Activated CD4-positive, alpha-beta T cell treated with anti-CD3 and anti-CD28 coated beads for 36 hours (primary cell): ENCODE results near the gene RERE. TPM values are rescaled to one million over a fixed set of nuclear protein-coding genes. Genes with fewer than 3 reads are reported as not detected.
"Not testable (repeated sequence)": the region's sequence is repeated elsewhere in the genome, so short reads cannot be mapped to it uniquely, and the experiment has no call there.

ENCODE experiments used
- ATAC-seq: fragments of 200-7000 bp; cut with Tn5 transposase; one replicate; pipeline ENCODE4 v1.10.0; 2021; ENCODE audit warnings: mild to moderate bottlenecking, moderate library complexity
- CTCF ChIA-PET: fragments of 350-600 bp; sonication (Branson Sonifier 250); formaldehyde crosslinking; loops from one replicate; lab custom pipeline; 2021; ENCODE audit warnings: antibody characterized with exemption; lab: Charles Lee
- POLR2A ChIA-PET: fragments of 350-600 bp; sonication (Branson Sonifier 250); formaldehyde crosslinking; loops from one replicate; lab custom pipeline; 2021; ENCODE audit warnings: antibody characterized with exemption, inconsistent platforms; lab: Charles Lee
- DNase-seq: peaks from one replicate; pipeline ENCODE4 v3.0.0-alpha.2; 2020
- H3K27ac Mint-ChIP-seq: one replicate; pipeline ENCODE4 v1.8.0; 2021; ENCODE audit warnings: mixed read lengths
- H3K27me3 Mint-ChIP-seq: one replicate; pipeline ENCODE4 v1.8.0; 2021; ENCODE audit warnings: mixed read lengths
- H3K36me3 Mint-ChIP-seq: one replicate; pipeline ENCODE4 v1.8.0; 2021; ENCODE audit warnings: low read depth, mixed read lengths
- H3K4me1 Mint-ChIP-seq: one replicate; pipeline ENCODE4 v1.8.0; 2021; ENCODE audit warnings: mixed read lengths
- H3K4me3 Mint-ChIP-seq: one replicate; pipeline ENCODE4 v1.8.0; 2021; ENCODE audit warnings: mild to moderate bottlenecking, moderate library complexity, mixed read lengths
- H3K9me3 Mint-ChIP-seq: one replicate; pipeline ENCODE4 v1.8.0; 2021; ENCODE audit warnings: low read depth, mixed read lengths
- intact Hi-C, 2 experiments: fragments of 100-400 bp; cut with DNase I in 1 of 2; cut with micrococcal nuclease in 1 of 2; formaldehyde crosslinking; loops; one replicate each; pipeline versions ENCODE4 v1.14.2 to v1.15.1; 2022 to 2024; cut with DNase I, micrococcal nuclease
- total RNA-seq, 2 experiments: library from RNA; stranded (reverse); gene quantifications; one replicate each; pipeline ENCODE4 v1.2.3, GENCODE V29; 2021

The RERE gene
- total RNA-seq, 2 experiments from 2014 or later, result 57.4 to 71.6 TPM

GRCh38 chr1:8509579-8509978 lies 307.9 kb downstream of the RERE start:
- Mint-ChIP-seq H3K9me3 (no peaks in the 10 kb centered on the region), H3K4me3 (peak overlapping the region; percentile 63), H3K36me3 (peaks cover 23% of the 10 kb centered on the region), H3K27me3 (no peaks in the 10 kb centered on the region), H3K27ac (peak overlapping the region; percentile 93), H3K4me1 (peaks cover 49% of the 10 kb centered on the region)
- ATAC-seq, result no peak
- no peak for DNase-seq
- intact Hi-C loops, result no loop called here
- ChIA-PET CTCF (interaction anchor here (0.9 to 3.9 kb wide), 5 partner anchors 12 to 100 kb away, joined by 3 to 16 read pairs (median 4); no protein-coding TSS in a partner anchor), POLR2A (interaction anchor here (1.5 kb wide), 1 partner anchor 16 kb away, joined by 6 read pairs; no protein-coding TSS in a partner anchor)

- no peaks in the 10 kb centered on the region for H3K9me3 Mint-ChIP-seq
- peaks cover 32% of the 10 kb centered on the region for H3K4me1 Mint-ChIP-seq
- no peaks in the 10 kb centered on the region for H3K27me3 Mint-ChIP-seq
- H3K27ac Mint-ChIP-seq, result no peak overlapping the region
- peaks cover 15% of the 10 kb centered on the region for H3K36me3 Mint-ChIP-seq
- ATAC-seq (no peak), DNase-seq (no peak)
- intact Hi-C loops, result no loop called here
- no peak overlapping the region for H3K4me3 Mint-ChIP-seq
- POLR2A ChIA-PET, result interaction anchor here (0.7 kb wide), 1 partner anchor 233 kb away, joined by 3 read pairs; no protein-coding TSS in a partner anchor
- CTCF ChIA-PET, result interaction anchor here (0.6 kb wide), 1 partner anchor 84 kb away, joined by 3 read pairs; no protein-coding TSS in a partner anchor
Measured at GRCh38 chr1:8506995-8507615, 310.3 kb downstream of the RERE start.

- no peaks in the 10 kb centered on the region for H3K27me3 Mint-ChIP-seq
- peaks cover 15% of the 10 kb centered on the region for H3K36me3 Mint-ChIP-seq
- POLR2A ChIA-PET, result interaction anchor here (0.7 kb wide), 1 partner anchor 234 kb away, joined by 3 read pairs; no protein-coding TSS in a partner anchor
- no peak overlapping the region for H3K27ac Mint-ChIP-seq
- DNase-seq, result no peak
- no peaks in the 10 kb centered on the region for H3K9me3 Mint-ChIP-seq
- H3K4me3 Mint-ChIP-seq, result no peak overlapping the region
- CTCF ChIA-PET, result interaction anchor here (0.6 kb wide), 1 partner anchor 83 kb away, joined by 3 read pairs; no protein-coding TSS in a partner anchor
- intact Hi-C loops, result no loop called here
- H3K4me1 Mint-ChIP-seq, result peaks cover 28% of the 10 kb centered on the region
- no peak for ATAC-seq
Measured at GRCh38 chr1:8506456-8506855, 311.0 kb downstream of the RERE start.

GRCh38 chr1:8503842-8504241 lies 313.6 kb downstream of the RERE start:
- intact Hi-C loops, result no loop called here
- Mint-ChIP-seq H3K4me1 (peaks cover 5% of the 10 kb centered on the region), H3K4me3 (no peak overlapping the region), H3K27me3 (no peaks in the 10 kb centered on the region), H3K9me3 (no peaks in the 10 kb centered on the region), H3K27ac (no peak overlapping the region), H3K36me3 (peaks cover 21% of the 10 kb centered on the region)
- no peak for ATAC-seq
- POLR2A ChIA-PET, result no interaction called here
- no peak for DNase-seq
- CTCF ChIA-PET, result no interaction called here

GRCh38 chr1:8502949-8503348 lies 314.5 kb downstream of the RERE start:
- H3K27me3 Mint-ChIP-seq, intact Hi-C loops, POLR2A ChIA-PET, ATAC-seq, H3K4me3 Mint-ChIP-seq, H3K9me3 Mint-ChIP-seq, H3K27ac Mint-ChIP-seq, H3K4me1 Mint-ChIP-seq, CTCF ChIA-PET, DNase-seq: not testable (repeated sequence)
- peaks cover 18% of the 10 kb centered on the region for H3K36me3 Mint-ChIP-seq

- no peak overlapping the region for H3K27ac Mint-ChIP-seq
- H3K4me3 Mint-ChIP-seq, result no peak overlapping the region
- intact Hi-C loops, result loop anchor here (2.0 to 5.0 kb wide), 3 partner anchors 19 to 40 kb away; no protein-coding TSS in a partner anchor
- ChIA-PET CTCF (interaction anchor here (1.8 kb wide), 1 partner anchor 14 kb away, joined by 6 read pairs; no protein-coding TSS in a partner anchor), POLR2A (no interaction called here)
- peaks cover 29% of the 10 kb centered on the region for H3K4me1 Mint-ChIP-seq
- H3K36me3 Mint-ChIP-seq, result peaks cover 44% of the 10 kb centered on the region
- H3K9me3 Mint-ChIP-seq, result peaks cover 4% of the 10 kb centered on the region
- DNase-seq, result no peak
- no peak for ATAC-seq
- H3K27me3 Mint-ChIP-seq, result no peaks in the 10 kb centered on the region
Measured at GRCh38 chr1:8497210-8497819, 320.1 kb downstream of the RERE start.

- intact Hi-C loops, result loop anchor here (1.0 to 5.0 kb wide), 7 partner anchors 14 to 99 kb away; no protein-coding TSS in a partner anchor
- Mint-ChIP-seq H3K4me1 (peaks cover 30% of the 10 kb centered on the region), H3K27ac (peak overlapping the region; percentile 68), H3K9me3 (peaks cover 4% of the 10 kb centered on the region), H3K27me3 (no peaks in the 10 kb centered on the region), H3K36me3 (peaks cover 45% of the 10 kb centered on the region), H3K4me3 (no peak overlapping the region)
- CTCF ChIA-PET, result interaction anchor here (0.6 to 1.8 kb wide), 2 partner anchors 15 to 25 kb away, joined by 4 to 6 read pairs; no protein-coding TSS in a partner anchor
- peak; percentile 17 for ATAC-seq
- POLR2A ChIA-PET, result no interaction called here
- DNase-seq, result no peak
Measured at GRCh38 chr1:8496473-8496872, 321.0 kb downstream of the RERE start.

GRCh38 chr1:8495928-8496401 lies 321.5 kb downstream of the RERE start:
- ChIA-PET POLR2A (interaction anchor here (0.7 kb wide), 1 partner anchor 205 kb away, joined by 3 read pairs; no protein-coding TSS in a partner anchor), CTCF (interaction anchor here (0.6 to 1.8 kb wide), 2 partner anchors 15 to 193 kb away, joined by 3 to 6 read pairs; no protein-coding TSS in a partner anchor)
- peak; percentile 57 for DNase-seq
- no peak overlapping the region for H3K4me3 Mint-ChIP-seq
- peaks cover 30% of the 10 kb centered on the region for H3K4me1 Mint-ChIP-seq
- intact Hi-C loops, result loop anchor here (1.0 to 5.0 kb wide), 7 partner anchors 14 to 99 kb away; no protein-coding TSS in a partner anchor
- H3K36me3 Mint-ChIP-seq, result peaks cover 45% of the 10 kb centered on the region
- peaks cover 4% of the 10 kb centered on the region for H3K9me3 Mint-ChIP-seq
- H3K27ac Mint-ChIP-seq, result peak overlapping the region; percentile 68
- no peaks in the 10 kb centered on the region for H3K27me3 Mint-ChIP-seq
- ATAC-seq, result peak; percentile 95

- DNase-seq, result no peak
- H3K9me3 Mint-ChIP-seq, result peaks cover 4% of the 10 kb centered on the region
- H3K27ac Mint-ChIP-seq, result no peak overlapping the region
- ChIA-PET POLR2A (no interaction called here), CTCF (interaction anchor here (1.6 kb wide), 1 partner anchor 67 kb away, joined by 4 read pairs; no protein-coding TSS in a partner anchor)
- H3K4me1 Mint-ChIP-seq, result peaks cover 30% of the 10 kb centered on the region
- H3K36me3 Mint-ChIP-seq, result peaks cover 43% of the 10 kb centered on the region
- intact Hi-C loops, result loop anchor here in 1 of 2 experiments (5.0 kb wide), 1 partner anchor 43 kb away; no protein-coding TSS in a partner anchor
- ATAC-seq, result no peak
- H3K27me3 Mint-ChIP-seq, result no peaks in the 10 kb centered on the region
- no peak overlapping the region for H3K4me3 Mint-ChIP-seq
Measured at GRCh38 chr1:8494681-8495080, 322.8 kb downstream of the RERE start.

GRCh38 chr1:8493916-8494540 lies 323.4 kb downstream of the RERE start:
- POLR2A ChIA-PET, result no interaction called here

GRCh38 chr1:8487249-8487648 lies 330.2 kb downstream of the RERE start:
- Mint-ChIP-seq H3K36me3 (peaks cover 3% of the 10 kb centered on the region), H3K9me3 (no peaks in the 10 kb centered on the region), H3K4me3 (no peak overlapping the region), H3K27ac (no peak overlapping the region), H3K4me1 (peaks cover 4% of the 10 kb centered on the region), H3K27me3 (no peaks in the 10 kb centered on the region)
- no peak for DNase-seq
- intact Hi-C loops, result no loop called here
- CTCF ChIA-PET, result no interaction called here
- no peak for ATAC-seq
- POLR2A ChIA-PET, result no interaction called here

More at GRCh38 chr1:8493916-8494540, 323.4 kb downstream of the RERE start:
- Mint-ChIP-seq H3K4me1 (peaks cover 30% of the 10 kb centered on the region), H3K36me3 (peaks cover 41% of the 10 kb centered on the region), H3K4me3 (no peak overlapping the region), H3K27ac (no peak overlapping the region), H3K27me3 (no peaks in the 10 kb centered on the region), H3K9me3 (peaks cover 4% of the 10 kb centered on the region)
- intact Hi-C loops, result no loop called here
- ATAC-seq (no peak), DNase-seq (no peak)
- CTCF ChIA-PET, result interaction anchor here (1.6 to 2.1 kb wide), 2 partner anchors 12 to 68 kb away, joined by 4 to 5 read pairs; no protein-coding TSS in a partner anchor
